GM21390 (cell line): ENCODE results near the gene CTDP1.

Source experiments
- ATAC-seq: cut with Tn5 transposase; IDR thresholded peaks from one replicate; pipeline ENCODE4 v1.9.1; 2021; ENCODE audit not compliant: unreplicated experiment

The CTDP1 gene

DNA sequence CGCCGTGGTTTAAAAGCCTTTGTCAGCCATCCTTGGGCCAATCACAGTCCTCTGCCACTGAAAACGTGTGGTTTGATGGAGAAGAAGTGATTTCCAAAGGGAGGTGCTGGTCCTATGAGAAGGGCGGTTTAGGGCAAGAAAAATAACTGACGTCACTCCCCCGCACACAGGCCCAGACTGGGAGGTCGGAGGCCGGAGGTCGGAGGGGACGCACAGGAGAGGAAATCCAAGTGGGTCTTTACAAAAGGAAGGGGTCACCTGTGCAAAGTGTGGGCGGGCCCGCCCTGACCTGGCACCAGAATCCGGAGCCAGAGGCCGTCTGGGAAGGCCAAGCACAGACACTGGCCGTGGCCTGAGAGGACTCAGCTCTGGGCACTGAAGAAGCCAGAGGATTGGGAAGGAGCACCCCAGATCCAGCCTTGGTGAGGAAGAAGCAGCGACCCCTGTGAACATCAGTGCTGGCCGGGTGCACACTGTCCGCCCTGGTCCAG, 100.1 kb downstream of the CTDP1 start:
- ATAC-seq: no peak

DNA sequence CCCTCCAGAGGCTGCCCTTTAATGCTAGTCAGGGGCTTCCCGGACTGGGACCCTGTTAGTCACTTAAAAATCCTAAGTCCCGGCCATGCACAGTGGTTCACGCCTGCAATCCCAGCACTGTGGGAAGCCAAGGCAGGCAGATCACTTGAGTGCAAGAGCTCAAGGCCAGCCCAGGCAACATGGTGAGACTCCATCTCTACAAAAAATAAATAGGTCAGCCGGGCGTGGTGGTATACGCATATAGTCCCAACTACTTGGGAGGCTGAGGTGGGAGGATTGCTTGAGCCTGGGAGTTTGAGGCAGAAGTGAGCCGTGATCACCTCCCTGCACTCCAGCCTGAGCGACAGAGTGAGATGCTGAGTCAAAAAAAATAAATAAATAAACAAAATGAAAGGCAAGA, 100.9 kb downstream of the CTDP1 start:
- no peak for ATAC-seq

DNA sequence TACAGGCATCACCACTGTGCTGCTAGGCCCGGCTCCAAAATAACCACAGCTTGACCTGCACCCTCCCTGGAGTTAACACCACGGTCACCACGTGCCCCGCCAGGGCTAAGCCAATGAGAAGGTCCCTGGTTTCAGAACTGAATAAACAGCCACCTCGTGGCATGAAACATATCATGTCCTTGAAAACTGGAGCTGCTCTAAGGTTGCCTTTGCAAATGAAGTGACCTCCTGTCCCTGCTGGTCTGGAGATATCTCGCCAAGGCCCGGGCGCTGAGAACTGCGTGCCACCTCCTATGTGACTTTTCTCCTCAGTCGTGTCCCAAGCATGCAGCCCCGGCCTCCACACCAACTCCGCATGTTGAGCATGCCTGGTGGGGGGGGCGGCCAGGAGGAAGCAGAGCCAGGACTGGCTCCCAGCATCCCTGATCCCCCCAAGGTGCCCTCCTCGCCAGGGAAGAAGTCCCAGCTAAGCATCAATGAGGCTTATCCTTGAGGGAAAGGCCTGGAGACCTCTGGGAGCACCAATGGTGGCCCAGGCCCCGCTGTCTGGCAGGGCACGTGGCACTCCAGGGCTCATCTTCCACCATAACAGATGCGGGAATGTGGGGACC, 101.8 kb downstream of the CTDP1 start:
- ATAC-seq: no peak

DNA sequence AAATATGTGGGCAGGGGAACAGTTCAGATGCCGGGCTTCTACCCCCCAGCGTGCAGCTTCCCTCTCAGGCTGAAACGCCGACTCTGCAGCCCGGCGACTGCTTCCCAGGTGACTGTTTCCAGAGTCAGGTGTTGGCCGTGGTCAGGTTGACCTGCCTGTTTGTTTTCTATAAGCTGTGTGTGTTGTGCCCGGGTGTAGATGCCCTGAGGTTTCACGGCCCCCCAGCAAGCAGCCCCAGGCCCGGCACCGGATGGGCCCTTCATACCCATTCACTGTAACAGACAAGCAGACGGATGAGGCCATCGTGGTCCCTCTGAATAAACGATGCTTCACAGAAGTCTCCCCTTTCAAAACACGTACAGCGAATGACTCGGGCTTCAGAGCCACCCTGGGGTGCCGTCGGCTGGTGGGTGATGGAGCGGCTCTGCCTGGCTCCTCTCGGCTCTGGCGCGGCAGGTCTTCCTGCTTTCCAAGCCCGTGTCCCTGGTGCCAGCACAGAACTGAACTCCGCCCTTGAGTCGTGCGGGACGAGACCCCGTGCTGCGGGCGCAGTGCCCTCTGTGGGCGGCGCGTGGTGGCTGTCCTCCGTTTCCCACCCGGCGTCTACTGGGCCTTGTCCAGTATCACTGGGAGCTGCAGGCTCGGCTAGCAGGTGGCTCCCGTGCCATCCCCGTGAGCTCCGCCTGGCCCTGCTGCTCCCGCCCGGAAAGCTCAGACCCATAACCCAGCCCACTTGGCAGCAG, 103.1 kb downstream of the CTDP1 start:
- ATAC-seq: no peak

DNA sequence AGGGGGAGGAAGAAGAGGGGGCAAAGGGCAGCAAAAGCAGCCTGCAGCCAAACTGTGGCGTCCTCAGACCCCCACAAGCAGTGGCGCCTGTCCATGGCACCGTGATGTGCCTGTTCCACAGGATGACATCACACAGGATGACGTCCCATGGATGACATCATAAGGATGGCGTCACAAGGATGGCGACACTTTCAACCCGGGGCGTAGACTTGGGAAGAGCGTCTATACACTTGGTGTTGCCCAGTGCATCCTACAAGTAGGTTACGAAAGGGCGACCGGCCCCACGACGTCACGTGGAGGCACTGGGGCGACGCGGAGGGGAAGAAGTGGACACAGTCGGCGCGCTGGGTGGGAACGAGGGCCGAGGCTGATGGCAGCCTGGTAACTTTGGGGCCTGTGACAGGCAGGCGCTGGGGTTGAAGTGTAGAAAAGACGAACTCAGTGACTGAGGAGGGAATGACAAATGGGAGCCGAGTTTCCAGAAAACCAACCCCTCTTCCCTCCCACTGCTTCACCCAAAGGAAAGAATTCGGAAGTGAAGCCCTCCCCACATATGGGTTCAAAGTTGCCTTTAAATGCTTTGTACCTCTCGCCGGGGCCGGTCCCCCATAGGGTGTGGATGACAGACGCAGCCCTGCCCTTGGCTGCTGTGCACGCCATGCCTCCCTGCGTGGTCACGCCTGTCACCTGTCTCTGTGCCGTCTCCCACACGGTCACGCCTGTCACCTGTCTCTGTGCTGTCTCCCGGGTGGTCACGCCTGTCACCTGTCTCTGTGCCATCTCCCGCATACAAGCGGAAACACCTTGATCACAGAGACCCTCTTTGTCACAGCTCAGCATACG, 104.7 kb downstream of the CTDP1 start:
- ATAC-seq: no peak

DNA sequence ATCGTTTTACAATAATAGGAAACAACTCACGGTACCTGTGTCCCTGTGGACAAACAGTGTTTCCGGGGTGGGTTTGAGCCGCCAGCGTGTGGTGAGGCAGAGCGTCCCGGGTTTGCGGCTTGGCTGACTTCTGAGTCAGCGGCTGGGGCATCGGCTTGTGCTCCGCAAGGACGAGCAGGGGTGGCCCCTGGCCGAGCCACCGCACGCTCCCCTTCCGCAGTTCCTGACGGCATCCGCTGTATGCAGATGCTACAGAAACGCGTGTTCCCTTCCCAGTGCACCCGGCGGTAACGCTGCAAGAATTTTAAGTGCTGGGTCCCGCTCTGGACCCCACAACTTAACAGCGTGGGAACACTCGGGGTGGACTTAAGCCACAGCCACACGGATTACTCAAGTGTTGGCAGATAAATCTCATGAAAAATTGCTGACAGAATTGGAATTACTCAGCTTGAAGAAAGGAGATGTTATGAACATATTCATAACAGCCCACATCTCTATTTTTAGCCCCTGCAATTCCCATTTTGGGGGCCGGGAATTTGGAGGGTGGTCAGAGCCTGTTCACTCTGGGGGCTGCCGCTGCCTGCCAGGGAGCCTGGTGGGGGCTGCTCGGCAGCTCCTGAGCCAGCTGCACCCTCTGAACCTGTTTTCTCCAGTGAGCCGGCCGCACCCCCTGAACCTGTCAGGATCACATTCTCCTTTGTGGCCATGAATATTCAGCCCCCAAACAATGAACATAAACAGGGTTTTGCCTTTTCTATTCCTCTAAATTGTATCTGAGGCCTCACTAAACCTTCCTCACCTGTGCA, 105.6 kb downstream of the CTDP1 start:
- no peak for ATAC-seq

DNA sequence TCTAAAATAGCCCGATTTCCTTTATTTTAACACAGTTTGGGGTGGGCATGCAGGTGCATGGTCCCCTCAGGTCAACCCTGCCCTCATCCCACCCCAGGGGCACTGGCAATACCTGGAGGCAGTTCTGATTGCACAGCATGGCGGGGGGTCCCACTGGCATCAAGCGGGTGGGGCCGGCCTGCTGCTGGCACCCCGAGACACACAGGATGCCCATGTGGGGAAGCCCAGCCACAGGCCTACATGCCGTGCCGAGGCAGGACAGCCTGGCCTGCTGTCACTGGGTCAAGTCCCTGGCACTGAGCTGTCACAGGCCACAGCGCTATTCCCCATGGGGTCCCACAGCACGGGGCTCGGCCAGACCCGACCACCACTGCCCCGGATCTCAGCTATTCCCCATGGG, 106.2 kb downstream of the CTDP1 start:
- ATAC-seq: no peak

DNA sequence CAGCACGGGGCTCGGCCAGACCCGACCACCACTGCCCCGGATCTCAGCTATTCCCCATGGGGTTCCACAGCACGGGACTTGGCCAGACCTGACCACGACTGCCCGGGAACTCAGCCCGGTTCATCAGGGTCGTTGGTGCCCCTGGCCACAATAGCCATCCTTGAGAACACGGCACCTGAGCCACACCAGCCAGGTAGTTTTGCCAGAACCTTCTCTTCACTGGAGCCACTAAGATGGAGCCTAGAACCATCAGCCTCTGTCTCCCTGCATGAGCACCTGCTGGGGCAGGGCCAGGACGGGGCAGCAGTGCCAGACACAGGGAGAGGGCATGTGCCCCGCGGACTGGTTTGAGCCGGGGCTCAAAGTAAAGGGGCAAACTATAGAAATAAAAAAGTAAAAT, 106.7 kb downstream of the CTDP1 start:
- ATAC-seq: no peak

DNA sequence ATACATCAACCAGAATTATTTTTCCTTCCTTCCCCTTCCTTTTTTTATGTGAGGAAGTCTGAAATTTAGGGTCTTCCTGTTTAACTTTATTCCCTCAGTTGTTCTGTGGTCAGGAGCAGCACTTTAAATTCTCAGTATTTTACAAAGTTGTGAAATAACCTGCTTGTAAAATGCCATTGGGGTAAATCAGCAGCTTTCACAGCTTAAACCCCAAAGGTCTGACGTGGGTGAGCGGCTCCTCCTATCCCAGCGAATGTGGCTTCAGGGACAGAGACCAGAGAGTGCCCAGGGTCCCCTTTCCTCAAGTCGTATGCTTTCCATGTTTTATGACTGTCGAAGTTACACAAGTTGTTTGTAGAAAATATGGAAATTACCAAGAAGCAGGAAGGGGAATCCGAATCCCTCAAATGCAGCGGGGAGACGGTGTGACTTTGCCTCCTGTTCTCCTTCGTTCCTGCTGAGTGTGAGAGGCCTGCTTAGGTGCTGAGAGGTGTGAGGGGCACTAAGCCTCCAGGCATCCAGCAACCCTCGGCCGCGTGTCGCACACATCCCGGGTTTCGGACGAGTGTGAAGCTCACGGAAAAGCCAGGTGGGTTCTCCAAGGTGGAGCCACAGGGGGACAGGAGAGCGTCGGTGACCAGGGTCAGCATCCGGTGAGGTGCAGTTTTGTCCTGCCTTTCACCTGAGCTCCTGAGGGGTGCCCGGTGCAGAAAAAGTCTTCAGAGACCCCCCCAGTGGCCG, 107.4 kb downstream of the CTDP1 start:
- no peak for ATAC-seq

DNA sequence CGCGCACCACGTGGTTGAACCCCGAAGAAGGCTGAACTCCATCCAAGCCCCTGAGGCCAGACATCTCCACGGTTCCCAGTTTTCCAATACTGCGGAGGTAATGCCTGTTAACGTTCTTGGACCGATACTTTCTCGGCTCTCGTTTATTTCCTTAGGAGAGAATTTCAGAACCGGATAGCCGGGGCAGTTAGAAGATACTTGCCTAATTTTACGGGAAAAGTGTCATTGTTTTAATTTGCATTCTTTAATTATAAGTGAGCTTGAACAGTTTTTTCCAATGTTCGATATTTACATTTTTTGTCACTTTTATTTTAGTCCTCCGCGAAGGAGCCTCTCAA, 107.9 kb downstream of the CTDP1 start:
- no peak for ATAC-seq

DNA sequence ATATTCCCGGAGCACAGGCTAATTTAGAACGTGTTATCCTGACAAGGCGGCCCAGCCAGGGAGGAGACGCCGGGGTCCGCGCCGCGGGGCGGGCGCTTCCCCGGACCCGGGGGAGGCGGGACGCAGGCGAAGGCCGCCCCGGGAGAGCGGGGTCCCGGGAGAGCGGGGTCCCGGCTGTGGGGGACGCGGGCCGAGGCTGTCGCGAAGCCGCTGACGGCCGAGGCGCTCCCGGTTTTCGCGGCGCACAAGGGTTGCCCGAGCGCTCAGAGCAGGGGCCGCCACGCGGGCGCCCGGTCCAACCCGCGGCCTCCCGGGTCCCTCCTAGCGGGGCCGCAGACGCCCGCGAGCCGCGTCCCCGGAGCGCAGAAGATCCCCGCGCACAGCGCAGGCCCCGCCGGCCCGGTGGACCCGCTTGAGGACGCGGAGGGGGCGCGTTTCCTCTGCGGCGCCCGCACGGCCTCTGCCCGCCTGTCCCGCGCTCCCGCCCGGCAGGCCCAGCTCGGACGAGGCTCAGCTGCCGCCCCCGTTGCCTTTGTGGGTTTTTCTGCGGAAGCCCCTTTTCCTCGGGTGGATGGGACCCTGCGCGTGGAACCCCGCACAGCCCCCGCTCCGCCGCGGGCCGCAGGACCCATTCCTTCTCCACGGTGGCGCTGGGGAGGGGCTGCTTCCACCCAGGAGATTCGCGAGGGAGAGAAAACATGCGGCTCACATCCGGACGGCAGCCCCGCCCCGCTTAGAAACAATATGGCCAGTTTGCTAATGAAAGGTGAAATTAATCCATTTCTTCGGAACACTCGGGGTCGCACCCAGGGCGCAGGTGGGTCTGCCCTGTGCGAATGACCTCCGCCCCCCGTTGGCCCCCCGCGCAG, 108.5 kb downstream of the CTDP1 start:
- ATAC-seq: no peak

DNA sequence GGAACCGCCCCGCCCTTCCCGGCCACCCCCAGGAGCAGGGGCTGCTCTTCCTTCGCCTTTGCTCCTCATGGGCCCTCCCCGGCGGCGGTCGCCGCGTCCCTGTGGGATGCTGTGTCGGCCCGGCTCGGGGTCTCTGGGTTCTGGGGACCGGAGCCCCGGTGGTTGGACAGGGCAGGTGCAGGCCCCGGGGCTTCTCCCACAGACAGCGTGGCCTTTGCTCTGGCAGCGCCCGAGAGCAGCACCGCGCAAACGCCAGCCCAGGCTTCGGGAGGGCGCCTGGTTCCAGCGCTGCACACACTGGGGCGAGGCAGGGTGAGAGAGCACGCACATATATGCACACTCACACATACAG, 109.1 kb downstream of the CTDP1 start:
- ATAC-seq: no peak

DNA sequence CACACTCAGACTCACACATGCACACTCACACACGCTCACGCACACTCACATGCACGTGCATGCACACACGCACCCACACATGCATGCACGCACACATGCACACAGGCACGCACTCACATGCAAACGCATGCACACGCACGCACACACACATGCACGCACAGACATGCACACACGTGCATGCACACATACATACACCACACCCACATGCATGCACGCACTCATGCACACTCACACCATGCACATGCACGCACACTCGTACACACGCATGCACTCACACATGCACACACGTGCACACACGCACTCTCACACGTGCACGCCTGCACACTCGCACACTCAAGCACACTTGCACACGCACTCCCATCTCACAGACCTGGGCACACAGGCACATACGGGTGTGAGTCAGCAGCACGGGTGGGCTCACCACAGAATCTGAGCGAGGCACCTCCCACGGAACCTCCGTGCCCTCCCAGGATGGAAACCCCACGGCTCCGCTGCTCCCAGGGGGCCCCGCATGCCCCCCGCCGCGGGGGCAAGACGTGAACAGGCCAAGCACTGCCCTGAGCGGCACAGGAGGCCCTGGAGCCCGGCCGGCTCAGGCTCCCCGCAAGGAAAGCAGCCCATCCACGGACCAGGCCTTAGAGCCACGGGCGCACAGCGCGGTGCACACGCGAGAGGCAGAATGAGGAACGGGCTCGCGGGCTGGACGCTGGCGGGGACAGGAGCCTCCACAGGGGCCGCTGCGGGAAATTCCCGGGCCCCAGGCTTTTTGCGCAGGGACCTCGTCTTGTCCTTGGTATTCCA, 109.7 kb downstream of the CTDP1 start:
- no peak for ATAC-seq

DNA sequence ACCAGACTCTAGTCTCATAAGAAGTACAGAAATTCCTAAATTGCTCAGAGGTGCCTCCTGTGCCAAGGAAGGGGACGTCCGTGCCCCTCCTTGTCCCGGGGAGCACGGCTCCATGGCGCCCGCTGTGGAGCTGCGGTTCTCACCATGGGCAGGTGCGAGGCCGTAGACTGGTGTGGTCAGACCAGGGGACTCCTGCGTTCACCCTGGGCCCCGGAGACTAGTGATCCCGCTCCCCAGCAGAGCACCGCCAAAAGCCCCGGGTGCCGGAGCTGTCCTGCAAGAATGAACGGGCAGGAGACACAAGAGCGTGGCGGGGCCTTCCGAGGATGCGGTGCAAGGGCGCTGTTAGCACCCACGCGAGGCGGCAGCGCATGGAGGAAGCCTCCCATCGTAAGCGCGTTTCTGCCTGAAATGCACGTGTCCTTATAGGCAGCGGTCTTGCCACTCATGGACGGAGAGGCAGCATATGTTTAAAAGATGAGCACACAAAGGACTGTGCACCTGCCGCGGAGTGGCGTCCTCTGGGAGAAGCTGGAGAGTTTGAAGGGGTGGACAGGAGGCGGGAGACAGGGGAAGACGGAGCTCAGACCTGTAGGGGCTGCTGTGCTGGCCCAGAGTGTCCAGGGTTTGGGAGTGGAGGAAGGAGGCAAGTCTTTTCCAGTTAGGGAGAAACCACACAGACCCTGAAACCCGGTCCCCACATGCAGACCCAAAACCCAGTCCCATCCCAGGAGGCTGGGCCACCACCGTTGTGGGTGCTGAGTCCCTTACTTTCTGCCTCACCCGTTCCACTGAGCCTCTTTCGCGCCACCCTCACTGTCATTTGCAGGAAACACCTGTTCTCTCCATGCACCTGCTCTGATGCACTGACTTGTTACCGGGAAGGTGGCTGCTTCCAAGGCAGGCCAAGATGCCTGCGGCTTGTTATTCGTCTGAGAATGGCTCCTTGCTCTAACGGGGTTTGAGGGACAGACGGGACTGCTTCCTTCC, 110.6 kb downstream of the CTDP1 start:
- no peak for ATAC-seq

DNA sequence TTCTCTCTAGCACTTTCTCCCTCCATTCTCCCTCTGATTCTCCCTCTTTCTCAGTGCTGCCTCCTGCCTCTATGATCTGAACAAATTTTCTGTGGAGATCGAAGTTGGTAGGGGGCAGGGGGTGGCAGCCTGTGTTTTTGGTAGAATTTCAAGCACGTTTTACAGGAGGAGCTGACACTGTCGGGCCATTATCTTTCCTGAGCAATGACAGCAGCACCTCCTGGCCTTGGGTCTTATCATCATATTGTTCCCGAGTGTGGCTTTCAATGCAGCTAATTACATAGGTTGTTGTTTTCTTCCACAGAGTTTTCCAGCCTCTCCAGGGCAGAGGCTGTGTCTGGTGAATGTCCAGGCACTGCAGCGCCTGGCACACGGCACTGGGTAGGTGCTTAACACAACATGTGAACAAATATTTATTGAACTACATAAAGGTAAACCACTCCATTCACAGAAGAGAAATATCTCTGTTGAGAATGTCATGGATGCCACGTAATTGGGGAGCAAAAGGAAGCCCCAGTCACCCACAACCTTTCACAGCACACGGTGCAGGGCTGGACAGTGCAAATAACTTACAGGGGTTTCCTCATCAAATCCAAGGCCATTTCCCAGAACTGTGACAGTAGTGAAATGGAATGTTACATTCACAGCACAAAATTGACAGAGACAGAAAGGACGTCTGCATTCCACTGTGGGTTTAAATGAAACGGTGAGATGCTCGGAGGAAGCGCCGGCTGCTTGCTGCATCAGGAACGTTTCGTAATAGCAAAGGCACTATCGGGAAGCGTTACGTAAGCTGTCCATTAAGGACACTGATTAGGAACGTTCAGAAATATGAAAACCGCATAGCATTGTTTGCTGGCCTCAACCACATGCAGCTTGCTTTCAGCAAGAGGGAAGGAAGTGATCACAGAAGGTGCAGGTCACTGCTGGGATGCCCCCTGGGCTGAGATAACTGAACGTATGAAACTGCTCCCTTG, 111.7 kb downstream of the CTDP1 start:
- ATAC-seq: no peak
